ENCODE data around the gene NINL.

DNA sequence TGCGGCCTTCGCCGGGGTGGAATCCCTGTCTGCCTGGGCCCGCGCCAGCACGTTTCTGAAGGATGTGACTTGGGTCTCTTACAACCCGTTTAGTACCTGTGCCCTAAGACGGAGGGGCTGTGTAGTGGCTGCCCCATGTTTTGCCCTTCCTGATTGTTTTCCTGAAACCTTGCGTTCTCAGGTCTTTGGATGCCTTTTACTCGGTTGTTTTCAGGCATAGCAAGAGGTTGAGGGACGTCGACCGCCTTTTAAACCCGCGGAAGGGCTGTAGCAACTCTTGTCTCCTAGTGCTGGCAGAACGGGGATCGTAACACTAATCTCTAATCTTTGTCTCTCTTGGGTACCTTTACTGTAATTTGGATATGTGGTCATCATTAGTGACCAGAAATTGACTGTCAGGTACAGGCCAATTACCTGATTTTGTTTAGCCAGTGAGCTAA is 39.2 kb upstream of the NINL start:
- TF ChIP-seq, protein P1, sequence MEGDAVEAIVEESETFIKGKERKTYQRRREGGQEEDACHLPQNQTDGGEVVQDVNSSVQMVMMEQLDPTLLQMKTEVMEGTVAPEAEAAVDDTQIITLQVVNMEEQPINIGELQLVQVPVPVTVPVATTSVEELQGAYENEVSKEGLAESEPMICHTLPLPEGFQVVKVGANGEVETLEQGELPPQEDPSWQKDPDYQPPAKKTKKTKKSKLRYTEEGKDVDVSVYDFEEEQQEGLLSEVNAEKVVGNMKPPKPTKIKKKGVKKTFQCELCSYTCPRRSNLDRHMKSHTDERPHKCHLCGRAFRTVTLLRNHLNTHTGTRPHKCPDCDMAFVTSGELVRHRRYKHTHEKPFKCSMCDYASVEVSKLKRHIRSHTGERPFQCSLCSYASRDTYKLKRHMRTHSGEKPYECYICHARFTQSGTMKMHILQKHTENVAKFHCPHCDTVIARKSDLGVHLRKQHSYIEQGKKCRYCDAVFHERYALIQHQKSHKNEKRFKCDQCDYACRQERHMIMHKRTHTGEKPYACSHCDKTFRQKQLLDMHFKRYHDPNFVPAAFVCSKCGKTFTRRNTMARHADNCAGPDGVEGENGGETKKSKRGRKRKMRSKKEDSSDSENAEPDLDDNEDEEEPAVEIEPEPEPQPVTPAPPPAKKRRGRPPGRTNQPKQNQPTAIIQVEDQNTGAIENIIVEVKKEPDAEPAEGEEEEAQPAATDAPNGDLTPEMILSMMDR (IDR thresholded peaks at IDR 0.05; ENCODE audit: insufficient read depth, low read length) = no peak
- TF ChIP-seq POLR2AphosphoS5 (IDR thresholded peaks at IDR 0.05; ENCODE audit: low read depth) (no peak), GABPA (IDR thresholded peaks at IDR 0.05; ENCODE audit: low read depth) (no peak)
- TF ChIP-seq, protein P2, sequence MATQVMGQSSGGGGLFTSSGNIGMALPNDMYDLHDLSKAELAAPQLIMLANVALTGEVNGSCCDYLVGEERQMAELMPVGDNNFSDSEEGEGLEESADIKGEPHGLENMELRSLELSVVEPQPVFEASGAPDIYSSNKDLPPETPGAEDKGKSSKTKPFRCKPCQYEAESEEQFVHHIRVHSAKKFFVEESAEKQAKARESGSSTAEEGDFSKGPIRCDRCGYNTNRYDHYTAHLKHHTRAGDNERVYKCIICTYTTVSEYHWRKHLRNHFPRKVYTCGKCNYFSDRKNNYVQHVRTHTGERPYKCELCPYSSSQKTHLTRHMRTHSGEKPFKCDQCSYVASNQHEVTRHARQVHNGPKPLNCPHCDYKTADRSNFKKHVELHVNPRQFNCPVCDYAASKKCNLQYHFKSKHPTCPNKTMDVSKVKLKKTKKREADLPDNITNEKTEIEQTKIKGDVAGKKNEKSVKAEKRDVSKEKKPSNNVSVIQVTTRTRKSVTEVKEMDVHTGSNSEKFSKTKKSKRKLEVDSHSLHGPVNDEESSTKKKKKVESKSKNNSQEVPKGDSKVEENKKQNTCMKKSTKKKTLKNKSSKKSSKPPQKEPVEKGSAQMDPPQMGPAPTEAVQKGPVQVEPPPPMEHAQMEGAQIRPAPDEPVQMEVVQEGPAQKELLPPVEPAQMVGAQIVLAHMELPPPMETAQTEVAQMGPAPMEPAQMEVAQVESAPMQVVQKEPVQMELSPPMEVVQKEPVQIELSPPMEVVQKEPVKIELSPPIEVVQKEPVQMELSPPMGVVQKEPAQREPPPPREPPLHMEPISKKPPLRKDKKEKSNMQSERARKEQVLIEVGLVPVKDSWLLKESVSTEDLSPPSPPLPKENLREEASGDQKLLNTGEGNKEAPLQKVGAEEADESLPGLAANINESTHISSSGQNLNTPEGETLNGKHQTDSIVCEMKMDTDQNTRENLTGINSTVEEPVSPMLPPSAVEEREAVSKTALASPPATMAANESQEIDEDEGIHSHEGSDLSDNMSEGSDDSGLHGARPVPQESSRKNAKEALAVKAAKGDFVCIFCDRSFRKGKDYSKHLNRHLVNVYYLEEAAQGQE (IDR thresholded peaks at IDR 0.05; ENCODE audit: insufficient replicate concordance, low read depth) = no peak

Data from HL-60 (cell line).